ENCODE data around the gene PTPN6. TPM values are rescaled to one million over a fixed set of nuclear protein-coding genes. Genes with fewer than 3 reads are reported as not detected.
A peak's percentile ranks its signal among the peaks of the same experiment; 100 is the strongest.

PTPN6 gene
- total and polyA plus RNA-seq, 4 donors = 5.7 to 9.3 (median 8.2) TPM

- no CpG with 5 or more reads among the region's 1 CpG for WGBS (ENCODE audit: insufficient coverage)
- Histone ChIP-seq H3K27me3 (ENCODE audit: control insufficient read depth, insufficient read depth, low read length) (no peaks in the 10 kb centered on the region), H3K9me3 (ENCODE audit: control insufficient read depth, insufficient read depth, low read length) (no peaks in the 10 kb centered on the region), H3K4me1 (ENCODE audit: control insufficient read depth, insufficient read depth, low read length) (peaks cover 42% of the 10 kb centered on the region), H3K27ac (ENCODE audit: low read depth, low read length) (no peak overlapping the region), H3K4me3 (ENCODE audit: low read depth, low read length) (no peak overlapping the region), H3K36me3 (ENCODE audit: control insufficient read depth, insufficient read depth, low read length) (peaks cover 48% of the 10 kb centered on the region)
- DNase-seq (ENCODE audit: low read depth in 4 of 6, low spot score in 6 of 6) = no peak
Measured at GRCh38 chr12:6932766-6933165, 18.4 kb upstream of the PTPN6 start.

DNA sequence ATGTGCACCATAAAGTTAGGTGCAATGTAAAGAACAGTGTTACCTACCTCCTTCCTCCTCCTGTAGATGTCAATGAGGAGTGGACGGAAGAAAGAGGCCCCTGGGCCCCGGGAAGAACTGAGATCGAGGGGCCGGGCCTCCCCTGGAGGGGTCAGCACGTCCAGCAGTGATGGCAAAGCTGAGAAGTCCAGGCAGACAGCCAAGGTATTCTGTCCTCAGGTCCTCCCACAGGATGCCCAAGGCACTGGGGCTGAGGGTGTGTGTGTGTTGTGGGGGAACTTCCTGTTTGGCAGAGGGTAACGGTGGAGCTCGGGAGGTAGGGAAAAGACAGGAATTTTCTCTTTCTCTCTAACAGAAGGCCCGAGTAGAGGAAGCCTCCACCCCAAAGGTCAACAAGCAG lies 17.0 kb upstream of the PTPN6 start:
- H3K4me3 ChIP-seq (ENCODE audit: low read depth, low read length) = no peak overlapping the region
- peaks cover 58% of the 10 kb centered on the region for H3K36me3 ChIP-seq (ENCODE audit: control insufficient read depth, insufficient read depth, low read length)
- DNase-seq (ENCODE audit: low read depth in 4 of 6, low spot score in 6 of 6) = peak in 1 of 6 donors; percentile 55
- peaks cover 49% of the 10 kb centered on the region for H3K4me1 ChIP-seq (ENCODE audit: control insufficient read depth, insufficient read depth, low read length)
- H3K9me3 ChIP-seq (ENCODE audit: control insufficient read depth, insufficient read depth, low read length) = no peaks in the 10 kb centered on the region
- 45% methylated on average over 5 of the region's 8 CpGs for WGBS (ENCODE audit: insufficient coverage)
- no peaks in the 10 kb centered on the region for H3K27me3 ChIP-seq (ENCODE audit: control insufficient read depth, insufficient read depth, low read length)
- H3K27ac ChIP-seq (ENCODE audit: low read depth, low read length) = peak overlapping the region; percentile 26

- Histone ChIP-seq H3K36me3 (ENCODE audit: control insufficient read depth, insufficient read depth, low read length) (peaks cover 67% of the 10 kb centered on the region), H3K4me1 (ENCODE audit: control insufficient read depth, insufficient read depth, low read length) (peaks cover 35% of the 10 kb centered on the region), H3K9me3 (ENCODE audit: control insufficient read depth, insufficient read depth, low read length) (no peaks in the 10 kb centered on the region), H3K4me3 (ENCODE audit: low read depth, low read length) (no peak overlapping the region), H3K27me3 (ENCODE audit: control insufficient read depth, insufficient read depth, low read length) (no peaks in the 10 kb centered on the region), H3K27ac (ENCODE audit: low read depth, low read length) (peak overlapping the region; percentile 1)
- 80% methylated on average over 8 of the region's 14 CpGs for WGBS (ENCODE audit: insufficient coverage)
- DNase-seq (ENCODE audit: low read depth in 4 of 6, low spot score in 6 of 6) = no peak
Measured at GRCh38 chr12:6935371-6936193, 15.6 kb upstream of the PTPN6 start.

DNA sequence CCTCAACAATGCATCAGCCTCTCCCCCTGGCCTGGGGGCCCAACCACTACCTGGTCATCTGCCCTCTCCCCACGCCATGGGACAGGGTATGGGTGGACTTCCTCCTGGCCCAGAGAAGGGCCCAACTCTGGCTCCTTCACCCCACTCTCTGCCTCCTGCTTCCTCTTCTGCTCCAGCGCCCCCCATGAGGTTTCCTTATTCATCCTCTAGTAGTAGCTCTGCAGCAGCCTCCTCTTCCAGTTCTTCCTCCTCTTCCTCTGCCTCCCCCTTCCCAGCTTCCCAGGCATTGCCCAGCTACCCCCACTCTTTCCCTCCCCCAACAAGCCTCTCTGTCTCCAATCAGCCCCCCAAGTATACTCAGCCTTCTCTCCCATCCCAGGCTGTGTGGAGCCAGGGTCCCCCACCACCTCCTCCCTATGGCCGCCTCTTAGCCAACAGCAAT lies 14.9 kb upstream of the PTPN6 start:
- Histone ChIP-seq H3K4me1 (ENCODE audit: control insufficient read depth, insufficient read depth, low read length) (peaks cover 36% of the 10 kb centered on the region), H3K27me3 (ENCODE audit: control insufficient read depth, insufficient read depth, low read length) (no peaks in the 10 kb centered on the region), H3K36me3 (ENCODE audit: control insufficient read depth, insufficient read depth, low read length) (peaks cover 73% of the 10 kb centered on the region), H3K27ac (ENCODE audit: low read depth, low read length) (no peak overlapping the region), H3K9me3 (ENCODE audit: control insufficient read depth, insufficient read depth, low read length) (no peaks in the 10 kb centered on the region), H3K4me3 (ENCODE audit: low read depth, low read length) (no peak overlapping the region)
- no peak for DNase-seq (ENCODE audit: low read depth in 4 of 6, low spot score in 6 of 6)
- WGBS (ENCODE audit: insufficient coverage) = 90% methylated on average over 3 of the region's 3 CpGs

GRCh38 chr12:6936636-6937480 lies 14.3 kb upstream of the PTPN6 start:
- 27% methylated on average over 36 of the region's 36 CpGs for WGBS (ENCODE audit: insufficient coverage)
- no peaks in the 10 kb centered on the region for H3K27me3 ChIP-seq (ENCODE audit: control insufficient read depth, insufficient read depth, low read length)
- peak overlapping the region; percentile 93 for H3K27ac ChIP-seq (ENCODE audit: low read depth, low read length)
- DNase-seq (ENCODE audit: low read depth in 4 of 6, low spot score in 6 of 6) = no peak
- H3K4me1 ChIP-seq (ENCODE audit: control insufficient read depth, insufficient read depth, low read length) = peaks cover 42% of the 10 kb centered on the region
- no peaks in the 10 kb centered on the region for H3K9me3 ChIP-seq (ENCODE audit: control insufficient read depth, insufficient read depth, low read length)
- H3K36me3 ChIP-seq (ENCODE audit: control insufficient read depth, insufficient read depth, low read length) = peaks cover 80% of the 10 kb centered on the region
- peak overlapping the region; percentile 77 for H3K4me3 ChIP-seq (ENCODE audit: low read depth, low read length)

DNA sequence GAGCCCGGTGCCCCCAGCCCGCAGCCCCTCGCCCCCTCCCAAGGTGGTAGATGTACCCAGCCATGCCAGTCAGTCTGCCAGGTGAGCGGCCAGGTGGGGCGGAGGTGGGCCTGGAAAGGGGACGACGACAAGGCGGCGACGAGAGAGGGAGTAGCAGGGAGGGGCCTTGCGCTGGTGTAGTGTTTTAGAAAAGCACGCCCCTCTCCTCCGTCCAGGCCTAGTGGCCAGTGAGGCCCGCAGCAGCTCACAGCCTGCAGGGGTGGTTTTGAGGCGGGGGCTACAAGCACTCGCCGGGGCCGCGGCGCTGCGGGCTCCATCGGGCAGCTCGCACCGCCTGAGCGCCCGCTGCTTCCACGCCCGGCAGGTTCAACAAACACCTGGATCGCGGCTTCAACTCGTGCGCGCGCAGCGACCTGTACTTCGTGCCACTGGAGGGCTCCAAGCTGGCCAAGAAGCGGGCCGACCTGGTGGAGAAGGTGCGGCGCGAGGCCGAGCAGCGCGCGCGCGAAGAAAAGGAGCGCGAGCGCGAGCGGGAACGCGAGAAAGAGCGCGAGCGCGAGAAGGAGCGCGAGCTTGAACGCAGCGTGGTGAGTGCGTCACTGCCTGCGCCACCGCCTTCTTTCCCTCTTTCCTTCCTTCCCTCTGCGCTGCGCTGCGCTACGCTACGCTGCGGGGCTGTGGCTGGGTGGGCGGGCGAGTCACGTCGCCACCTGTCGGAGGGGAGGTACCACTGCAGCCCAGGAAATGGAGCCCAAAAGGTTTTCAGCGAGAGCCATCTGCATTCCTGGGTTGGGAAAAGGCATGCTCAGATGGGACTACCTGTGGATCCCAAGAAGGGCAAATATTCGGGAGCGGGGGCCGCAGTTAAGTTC lies 13.4 kb upstream of the PTPN6 start:
- peaks cover 88% of the 10 kb centered on the region for H3K36me3 ChIP-seq (ENCODE audit: control insufficient read depth, insufficient read depth, low read length)

DNA sequence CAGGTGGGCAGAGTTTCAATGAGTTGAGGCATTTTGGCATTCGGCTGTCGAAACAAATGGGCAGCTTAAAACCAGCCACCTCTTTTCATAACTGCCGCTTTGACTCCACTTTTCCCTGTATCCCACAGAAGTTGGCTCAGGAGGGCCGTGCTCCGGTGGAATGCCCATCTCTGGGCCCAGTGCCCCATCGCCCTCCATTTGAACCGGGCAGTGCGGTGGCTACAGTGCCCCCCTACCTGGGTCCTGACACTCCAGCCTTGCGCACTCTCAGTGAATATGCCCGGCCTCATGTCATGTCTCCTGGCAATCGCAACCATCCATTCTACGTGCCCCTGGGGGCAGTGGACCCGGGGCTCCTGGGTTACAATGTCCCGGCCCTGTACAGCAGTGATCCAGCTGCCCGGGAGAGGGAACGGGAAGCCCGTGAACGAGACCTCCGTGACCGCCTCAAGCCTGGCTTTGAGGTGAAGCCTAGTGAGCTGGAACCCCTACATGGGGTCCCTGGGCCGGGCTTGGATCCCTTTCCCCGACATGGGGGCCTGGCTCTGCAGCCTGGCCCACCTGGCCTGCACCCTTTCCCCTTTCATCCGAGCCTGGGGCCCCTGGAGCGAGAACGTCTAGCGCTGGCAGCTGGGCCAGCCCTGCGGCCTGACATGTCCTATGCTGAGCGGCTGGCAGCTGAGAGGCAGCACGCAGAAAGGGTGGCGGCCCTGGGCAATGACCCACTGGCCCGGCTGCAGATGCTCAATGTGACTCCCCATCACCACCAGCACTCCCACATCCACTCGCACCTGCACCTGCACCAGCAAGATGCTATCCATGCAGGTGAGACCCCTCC lies 12.6 kb upstream of the PTPN6 start:
- H3K9me3 ChIP-seq (ENCODE audit: control insufficient read depth, insufficient read depth, low read length) = no peaks in the 10 kb centered on the region
- no peak for DNase-seq (ENCODE audit: low read depth in 4 of 6, low spot score in 6 of 6)
- H3K27ac ChIP-seq (ENCODE audit: low read depth, low read length) = peak overlapping the region; percentile 93
- WGBS (ENCODE audit: insufficient coverage) = 87% methylated on average over 30 of the region's 32 CpGs
- H3K4me1 ChIP-seq (ENCODE audit: control insufficient read depth, insufficient read depth, low read length) = peaks cover 55% of the 10 kb centered on the region
- peak overlapping the region; percentile 77 for H3K4me3 ChIP-seq (ENCODE audit: low read depth, low read length)
- peaks cover 83% of the 10 kb centered on the region for H3K36me3 ChIP-seq (ENCODE audit: control insufficient read depth, insufficient read depth, low read length)
- H3K27me3 ChIP-seq (ENCODE audit: control insufficient read depth, insufficient read depth, low read length) = no peaks in the 10 kb centered on the region

More for the DNA sequence above, 13.4 kb upstream of the PTPN6 start:
- WGBS (ENCODE audit: insufficient coverage) = under 1% methylated on average over 73 of the region's 80 CpGs
- DNase-seq (ENCODE audit: low read depth in 4 of 6, low spot score in 6 of 6) = peak; percentile 85 to 99 (median 92)
- Histone ChIP-seq H3K27me3 (ENCODE audit: control insufficient read depth, insufficient read depth, low read length) (no peaks in the 10 kb centered on the region), H3K9me3 (ENCODE audit: control insufficient read depth, insufficient read depth, low read length) (no peaks in the 10 kb centered on the region), H3K4me1 (ENCODE audit: control insufficient read depth, insufficient read depth, low read length) (peaks cover 48% of the 10 kb centered on the region), H3K4me3 (ENCODE audit: low read depth, low read length) (peak overlapping the region; percentile 77), H3K27ac (ENCODE audit: low read depth, low read length) (peak overlapping the region; percentile 93)

DNA sequence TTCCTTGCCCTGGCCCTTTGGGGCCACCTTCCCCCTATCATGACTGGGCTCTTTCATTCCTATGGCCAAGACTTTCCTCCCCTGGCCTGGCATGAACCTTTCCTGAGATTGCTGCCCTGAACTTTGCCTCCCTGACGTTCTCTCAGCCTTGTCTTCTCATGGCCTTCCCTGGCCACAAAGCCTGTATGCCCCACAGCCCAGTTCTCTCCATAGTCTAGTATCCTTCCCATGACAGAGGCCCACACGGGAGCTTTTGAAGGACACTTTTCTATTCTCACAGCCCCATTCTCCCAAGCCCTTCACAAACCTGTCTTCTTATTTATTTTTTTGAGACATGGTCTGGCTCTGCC lies 12.0 kb upstream of the PTPN6 start:
- DNase-seq (ENCODE audit: low read depth in 4 of 6, low spot score in 6 of 6) = no peak
- Histone ChIP-seq H3K27ac (ENCODE audit: low read depth, low read length) (no peak overlapping the region), H3K9me3 (ENCODE audit: control insufficient read depth, insufficient read depth, low read length) (no peaks in the 10 kb centered on the region), H3K27me3 (ENCODE audit: control insufficient read depth, insufficient read depth, low read length) (no peaks in the 10 kb centered on the region), H3K4me1 (ENCODE audit: control insufficient read depth, insufficient read depth, low read length) (peaks cover 55% of the 10 kb centered on the region), H3K36me3 (ENCODE audit: control insufficient read depth, insufficient read depth, low read length) (peaks cover 78% of the 10 kb centered on the region), H3K4me3 (ENCODE audit: low read depth, low read length) (no peak overlapping the region)
- 75% methylated on average over 2 of the region's 2 CpGs for WGBS (ENCODE audit: insufficient coverage)

Measured in spinal cord (tissue), 10 donors.